Nephron (organoid): ENCODE results near the gene AICDA.

Source experiments
- H3K27ac Mint-ChIP-seq, 3 experiments: 2 replicates each; pipeline ENCODE4 v1.8.0; 2020; ENCODE audit warnings: mixed read lengths in 3 of 3, mild to moderate bottlenecking in 2 of 3, moderate library complexity in 1 of 3
- H3K27me3 Mint-ChIP-seq: 2 replicates; pipeline ENCODE4 v1.8.0; 2021; ENCODE audit warnings: low read depth, mild to moderate bottlenecking, moderate library complexity, mixed read lengths
- H3K36me3 Mint-ChIP-seq: 2 replicates; pipeline ENCODE4 v1.8.0; 2020; ENCODE audit warnings: low read depth, mixed read lengths
- H3K4me1 Mint-ChIP-seq: 2 replicates; pipeline ENCODE4 v1.8.0; 2020; ENCODE audit warnings: mixed read lengths
- H3K4me3 Mint-ChIP-seq, 3 experiments: 2 replicates each; pipeline ENCODE4 v1.8.0; 2020; ENCODE audit warnings: mild to moderate bottlenecking in 3 of 3, mixed read lengths in 3 of 3, moderate library complexity in 2 of 3
- H3K9me3 Mint-ChIP-seq: 2 replicates; pipeline ENCODE4 v1.8.0; 2020; ENCODE audit warnings: mixed read lengths
- CTCF ChIP-seq, 3 experiments: fragments of 200-600 bp; sonication (generic); IDR thresholded peaks; one replicate each; pipeline ENCODE4 v1.5.0; 2021; ENCODE audit warnings: antibody characterized with exemption in 3 of 3; ENCODE audit not compliant: unreplicated experiment in 3 of 3

AICDA gene

GRCh38 chr12:8605057-8605456 is 7.6 kb downstream of the AICDA start:
- no peak overlapping the region for H3K27ac Mint-ChIP-seq
- TF ChIP-seq CTCF (IDR thresholded peaks at IDR 0.05; ENCODE audit: unreplicated experiment in 3 of 3) = no peak

GRCh38 chr12:8603856-8604255 is 8.8 kb downstream of the AICDA start:
- Mint-ChIP-seq H3K4me1 (peaks cover 2% of the 10 kb centered on the region), H3K27ac (no peak overlapping the region), H3K4me3 (no peak overlapping the region), H3K9me3 (no peaks in the 10 kb centered on the region), H3K27me3 (peaks cover 9% of the 10 kb centered on the region), H3K36me3 (no peaks in the 10 kb centered on the region)
- TF ChIP-seq CTCF (IDR thresholded peaks at IDR 0.05; ENCODE audit: unreplicated experiment in 3 of 3) = peak in 2 of 3 experiments; percentile 8 to 17

More at GRCh38 chr12:8605057-8605456, 7.6 kb downstream of the AICDA start:
- peaks cover 10% of the 10 kb centered on the region for H3K4me1 Mint-ChIP-seq
- peaks cover 9% of the 10 kb centered on the region for H3K27me3 Mint-ChIP-seq
- H3K9me3 Mint-ChIP-seq = no peaks in the 10 kb centered on the region
- H3K4me3 Mint-ChIP-seq = no peak overlapping the region
- no peaks in the 10 kb centered on the region for H3K36me3 Mint-ChIP-seq

GRCh38 chr12:8603286-8603685 is 9.4 kb downstream of the AICDA start:
- Mint-ChIP-seq H3K9me3 (no peaks in the 10 kb centered on the region), H3K4me1 (no peaks in the 10 kb centered on the region), H3K4me3 (no peak overlapping the region), H3K27ac (no peak overlapping the region), H3K27me3 (peaks cover 9% of the 10 kb centered on the region), H3K36me3 (no peaks in the 10 kb centered on the region)
- no peak for TF ChIP-seq CTCF (IDR thresholded peaks at IDR 0.05; ENCODE audit: unreplicated experiment in 3 of 3)

- Mint-ChIP-seq H3K4me1 (no peaks in the 10 kb centered on the region), H3K4me3 (no peak overlapping the region), H3K27ac (no peak overlapping the region), H3K36me3 (no peaks in the 10 kb centered on the region), H3K9me3 (no peaks in the 10 kb centered on the region), H3K27me3 (no peaks in the 10 kb centered on the region)
- no peak for TF ChIP-seq CTCF (IDR thresholded peaks at IDR 0.05; ENCODE audit: unreplicated experiment in 3 of 3)
These were observed 16.1 kb downstream of the AICDA start for GRCh38 chr12:8596561-8596960.

GRCh38 chr12:8594072-8594471 is 18.6 kb downstream of the AICDA start:
- Mint-ChIP-seq H3K27ac (no peak overlapping the region), H3K9me3 (no peaks in the 10 kb centered on the region), H3K36me3 (no peaks in the 10 kb centered on the region), H3K27me3 (no peaks in the 10 kb centered on the region), H3K4me3 (no peak overlapping the region), H3K4me1 (no peaks in the 10 kb centered on the region)
- TF ChIP-seq CTCF (IDR thresholded peaks at IDR 0.05; ENCODE audit: unreplicated experiment in 3 of 3) = no peak

- no peaks in the 10 kb centered on the region for H3K27me3 Mint-ChIP-seq
- no peak overlapping the region for H3K27ac Mint-ChIP-seq
- H3K36me3 Mint-ChIP-seq = no peaks in the 10 kb centered on the region
- no peaks in the 10 kb centered on the region for H3K4me1 Mint-ChIP-seq
- no peak for TF ChIP-seq CTCF (IDR thresholded peaks at IDR 0.05; ENCODE audit: unreplicated experiment in 3 of 3)
- no peak overlapping the region for H3K4me3 Mint-ChIP-seq
- H3K9me3 Mint-ChIP-seq = no peaks in the 10 kb centered on the region
These were observed 19.4 kb downstream of the AICDA start for GRCh38 chr12:8593246-8593645.
